ENCODE measurements around the gene SCMH1. TPM values are rescaled to one million over a fixed set of nuclear protein-coding genes. Genes with fewer than 3 reads are reported as not detected.

Gene SCMH1
- total RNA-seq, 1 experiment from 2014 or later: 16.5 TPM

DNA sequence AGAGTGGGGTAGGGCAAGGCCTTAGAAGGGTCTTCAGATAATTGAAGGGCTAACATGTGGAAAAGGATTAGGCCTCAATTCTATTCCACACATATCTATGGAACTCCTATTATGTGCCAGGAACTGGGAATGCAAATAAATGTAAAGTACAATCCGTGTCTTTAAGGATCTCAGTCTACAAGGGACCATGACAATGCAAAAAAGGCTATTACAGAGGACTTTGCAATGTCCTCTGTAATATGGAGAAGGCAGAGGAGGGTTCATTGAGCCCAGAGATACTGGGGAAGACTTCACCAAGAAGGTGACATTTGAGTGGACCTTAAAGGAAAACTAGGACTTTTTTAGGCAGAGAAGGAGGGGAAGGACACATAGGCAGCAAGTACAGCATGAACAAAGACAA, 4.5 kb upstream of the SCMH1 start:
- peaks cover 2 to 7% of the 10 kb centered on the region in 2 experiments for H3K4me1 Mint-ChIP-seq
- Histone ChIP-seq H3K18ac (ENCODE audit: insufficient read length, low read depth, low read length) (no peak overlapping the region), H3K27ac (ENCODE audit: insufficient read length, low read depth, low read length) (no peak overlapping the region), H2BK120ac (ENCODE audit: low read depth, low read length, poor library complexity, severe bottlenecking) (no peak overlapping the region), H4K5ac (ENCODE audit: insufficient read length, low read depth, low read length) (no peak overlapping the region), H4K8ac (replicated peaks; ENCODE audit: insufficient read length, low read depth, low read length) (no peak overlapping the region), H3K56ac (ENCODE audit: insufficient read length, low read depth, low read length) (no peak overlapping the region), H3K4ac (ENCODE audit: low read depth, low read length) (no peak overlapping the region), H3K23ac (ENCODE audit: insufficient read length, low read depth, low read length) (no peak overlapping the region), H2BK12ac (ENCODE audit: insufficient read length, low read depth, low read length) (no peak overlapping the region), H4K91ac (ENCODE audit: insufficient read length, low read depth, low read length) (no peak overlapping the region), H3K14ac (ENCODE audit: insufficient read depth, low read length) (no peak overlapping the region), H2AFZ (ENCODE audit: low read length) (no peak overlapping the region), H3K79me2 (ENCODE audit: insufficient read depth, low read length) (no peaks in the 10 kb centered on the region), H2AK5ac (ENCODE audit: insufficient read length, low read length) (no peak overlapping the region), H3K27me3 (ENCODE audit: insufficient read depth, low read length) (no peaks in the 10 kb centered on the region), H2BK15ac (ENCODE audit: low read depth, low read length) (no peak overlapping the region), H2BK20ac (ENCODE audit: low read depth, low read length, poor library complexity, severe bottlenecking) (no peak overlapping the region), H3K79me1 (ENCODE audit: insufficient read depth, low read depth, low read length, poor library complexity, severe bottlenecking) (no peaks in the 10 kb centered on the region), H3K23me2 (ENCODE audit: insufficient read length, low read depth, low read length, poor library complexity, severe bottlenecking) (no peaks in the 10 kb centered on the region), H3K9ac (ENCODE audit: extremely low read depth, insufficient read length, low read length) (no peak overlapping the region), H2BK5ac (ENCODE audit: insufficient read length, low read length) (no peak overlapping the region), H3T11ph (ENCODE audit: low read length) (no peak overlapping the region), H3K4me2 (ENCODE audit: insufficient read depth, insufficient read length, low read length) (no peak overlapping the region), H4K20me1 (ENCODE audit: control insufficient read depth, insufficient read depth, insufficient read length) (no peaks in the 10 kb centered on the region), H3K4me1 (ENCODE audit: insufficient read depth, low read length) (peaks cover 2% of the 10 kb centered on the region; the same call in 1 of the 2 replicates), H3K9me3 (ENCODE audit: control insufficient read depth, low read depth, low read length) (no peaks in the 10 kb centered on the region)
- no peak overlapping the region for H3K27ac Mint-ChIP-seq
- H3K36me3 Mint-ChIP-seq (ENCODE audit: insufficient read depth in 1 of 3, low read depth in 3 of 3): no peaks in the 10 kb centered on the region
- H3K27me3 Mint-ChIP-seq (ENCODE audit: low read depth): peaks cover 28% of the 10 kb centered on the region
- no peak for DNase-seq
- no CpG with 5 or more reads among the region's 1 CpG for WGBS (ENCODE audit: extremely low coverage, insufficient read length, low lambda C conversion rate)
- peaks cover 0 to 1% of the 10 kb centered on the region in 2 experiments; a peak in 1 of 5 replicates for H3K9me3 Mint-ChIP-seq
- TF ChIP-seq, protein P1, sequence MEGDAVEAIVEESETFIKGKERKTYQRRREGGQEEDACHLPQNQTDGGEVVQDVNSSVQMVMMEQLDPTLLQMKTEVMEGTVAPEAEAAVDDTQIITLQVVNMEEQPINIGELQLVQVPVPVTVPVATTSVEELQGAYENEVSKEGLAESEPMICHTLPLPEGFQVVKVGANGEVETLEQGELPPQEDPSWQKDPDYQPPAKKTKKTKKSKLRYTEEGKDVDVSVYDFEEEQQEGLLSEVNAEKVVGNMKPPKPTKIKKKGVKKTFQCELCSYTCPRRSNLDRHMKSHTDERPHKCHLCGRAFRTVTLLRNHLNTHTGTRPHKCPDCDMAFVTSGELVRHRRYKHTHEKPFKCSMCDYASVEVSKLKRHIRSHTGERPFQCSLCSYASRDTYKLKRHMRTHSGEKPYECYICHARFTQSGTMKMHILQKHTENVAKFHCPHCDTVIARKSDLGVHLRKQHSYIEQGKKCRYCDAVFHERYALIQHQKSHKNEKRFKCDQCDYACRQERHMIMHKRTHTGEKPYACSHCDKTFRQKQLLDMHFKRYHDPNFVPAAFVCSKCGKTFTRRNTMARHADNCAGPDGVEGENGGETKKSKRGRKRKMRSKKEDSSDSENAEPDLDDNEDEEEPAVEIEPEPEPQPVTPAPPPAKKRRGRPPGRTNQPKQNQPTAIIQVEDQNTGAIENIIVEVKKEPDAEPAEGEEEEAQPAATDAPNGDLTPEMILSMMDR (conservative IDR thresholded peaks at IDR 0.05): no peak
- H3K4me3 Mint-ChIP-seq: no peak overlapping the region

Data from H9 (cell line).